K562 (cell line): ENCODE results near the gene AP1M1. TPM values are rescaled to one million over a fixed set of nuclear protein-coding genes. Genes with fewer than 3 reads are reported as not detected.
A peak's percentile ranks its signal among the peaks of the same experiment; 100 is the strongest.

Experiments
- ADNP ChIP-seq: fragments of 200-800 bp; sonication (Bioruptor generic); IDR thresholded peaks from 2 replicates; pipeline ENCODE4 v1.6.1; 2016; ENCODE audit warnings: missing genetic modification characterization, missing compliant biosample characterization
- BCOR ChIP-seq: fragments of 450-650 bp; IDR thresholded peaks from 2 replicates; pipeline ENCODE4 v1.6.1; 2016
- BRD9 ChIP-seq: fragments of 450-650 bp; IDR thresholded peaks from 2 replicates; pipeline ENCODE4 v1.6.1; 2018; ENCODE audit warnings: low read depth; ENCODE audit not compliant: partially characterized antibody
- CBX3 ChIP-seq, 2 experiments: IDR thresholded peaks; 1 replicate in 1 of 2; 2 replicates in 1 of 2; pipeline ENCODE4 v1.6.1; 2012; ENCODE audit warnings: inconsistent platforms in 2 of 2, low read length in 2 of 2, borderline replicate concordance in 1 of 2, control low read depth in 1 of 2
- CHAMP1 ChIP-seq: fragments of 450-650 bp; IDR thresholded peaks from 2 replicates; pipeline ENCODE4 v1.6.1; 2016; ENCODE audit warnings: mild to moderate bottlenecking
- CTCFL ChIP-seq: IDR thresholded peaks from 2 replicates; pipeline ENCODE4 v1.6.1; 2011; ENCODE audit warnings: borderline replicate concordance, low read depth, mild to moderate bottlenecking, moderate library complexity, low read length; ENCODE audit not compliant: insufficient read depth, poor library complexity, severe bottlenecking
- HDAC1 ChIP-seq, 2 experiments: fragments of 450-650 bp; IDR thresholded peaks; 2 replicates each; pipeline ENCODE4 v1.6.1; 2016 to 2017; ENCODE audit warnings: inconsistent platforms in 1 of 2, mild to moderate bottlenecking in 1 of 2, moderate library complexity in 1 of 2
- HDAC2 ChIP-seq: fragments of 450-650 bp; IDR thresholded peaks from 2 replicates; pipeline ENCODE4 v1.6.1; 2016; ENCODE audit warnings: mild to moderate bottlenecking
- KDM1A ChIP-seq, 2 experiments: fragments of 450-650 bp; IDR thresholded peaks; 2 replicates each; pipeline ENCODE4 v1.6.1; 2016; ENCODE audit warnings: mild to moderate bottlenecking in 2 of 2
- NFRKB ChIP-seq: fragments of 450-650 bp; IDR thresholded peaks from 2 replicates; pipeline ENCODE4 v1.6.1; 2016; ENCODE audit warnings: low read depth
- NKRF ChIP-seq: fragments of 450-650 bp; IDR thresholded peaks from 2 replicates; pipeline ENCODE4 v1.6.1; 2016; ENCODE audit warnings: borderline replicate concordance
- PHF20 ChIP-seq: fragments of 450-650 bp; IDR thresholded peaks from 2 replicates; pipeline ENCODE4 v1.6.1; 2018; ENCODE audit not compliant: partially characterized antibody
- RCOR1 ChIP-seq, 2 experiments: IDR thresholded peaks; 2 replicates each; pipeline ENCODE4 v1.6.1; 2012; ENCODE audit warnings: low read depth in 2 of 2, low read length in 2 of 2, borderline replicate concordance in 1 of 2, improper control_type of control experiment in 1 of 2
- SFPQ ChIP-seq: fragments of 200-400 bp; formaldehyde crosslinking; IDR thresholded peaks from 2 replicates; pipeline ENCODE4 v1.6.1; 2017; ENCODE audit warnings: mild to moderate bottlenecking, low read depth, low read length, moderate library complexity
- SMARCA5 ChIP-seq: fragments of 450-650 bp; IDR thresholded peaks from 2 replicates; pipeline ENCODE4 v1.6.1; 2016
- SNAPC5 ChIP-seq: fragments of 250-450 bp; sonication (Bioruptor Pico); IDR thresholded peaks from 2 replicates; pipeline ENCODE4 v1.8.0; 2021; ENCODE audit warnings: moderate library complexity, mild to moderate bottlenecking, inconsistent platforms
- STAT5B ChIP-seq: fragments of 250-450 bp; sonication (Bioruptor Pico); IDR thresholded peaks from 2 replicates; pipeline ENCODE4 v1.8.0; 2021; ENCODE audit warnings: mild to moderate bottlenecking, inconsistent platforms
- ZC3H8 ChIP-seq: fragments of 450-650 bp; IDR thresholded peaks from 2 replicates; pipeline ENCODE4 v1.6.1; 2017
- ZFP36 ChIP-seq: fragments of 150-350 bp; IDR thresholded peaks from 2 replicates; pipeline ENCODE4 v1.6.1; 2018; ENCODE audit warnings: low read length, low read depth; ENCODE audit not compliant: partially characterized antibody
- ZNF436 ChIP-seq: fragments of 250-450, 450-650 bp; sonication (Bioruptor Pico); formaldehyde crosslinking; IDR thresholded peaks from 2 replicates; pipeline ENCODE4 v1.7.0; 2020; ENCODE audit warnings: mild to moderate bottlenecking
- polyA plus RNA-seq, 8 experiments: library from polyadenylated mRNA; depleted of rRNA in 4 of 8; stranded (reverse) in 5 of 8; unstranded in 3 of 8; fragments of >200 nt; fragmentation: Nextera tagmentation in 2 of 8; fragmentation: Illumina TruSeq in 1 of 8; extraction: Ambion mirVana in 2 of 8; extraction: Trizol in 1 of 8; gene quantifications; 2 replicates each; pipeline versions ENCODE4 v1.2.1 to v1.2.3, GENCODE V29; 2011 to 2014; ENCODE audit warnings: inconsistent platforms in 1 of 8, missing spikeins in 1 of 8
- total RNA-seq, 7 experiments: library from RNA; depleted of rRNA in 6 of 7; stranded (reverse); fragments of >200 nt in 6 of 7; fragmentation: Illumina TruSeq in 2 of 7; extraction: Trizol in 2 of 7; gene quantifications; 2 replicates each; pipeline versions ENCODE4 v1.2.1 to v1.2.3, GENCODE V29; 2011 to 2021; ENCODE audit warnings: low replicate concordance in 1 of 7

AP1M1 gene
- total and polyA plus RNA-seq, 9 of the 15 experiments (the other 6 are each of a cell fraction or from before 2014, with no cell fraction given): 0.87 to 56.2 (median 29.1) TPM

GRCh38 chr19:16259385-16260159, 61.9 kb downstream of the AP1M1 start (continued):
- TF ChIP-seq SNAPC5 (CRISPR knock-in tag) (no peak), ADNP (tag) (peak; percentile 25), PHF20 (peak; percentile 47), NFRKB (0 out of 2 replicates have a peak, but pooled peaks have one; percentile 4), ZC3H8 (no peak), NKRF (peak; percentile 34; the same call in 1 of the 2 replicates), HDAC1 (IDR thresholded peaks at IDR 0.05) (peak; percentile 29 to 65; a peak in 3 of 4 replicates), RCOR1 (IDR thresholded peaks at IDR 0.05; ENCODE audit: borderline replicate concordance in 1 of 2, low read depth in 2 of 2, low read length in 2 of 2) (peak in 1 of 2 experiments; percentile 44; a peak in 1 of 4 replicates), SFPQ (no peak), KDM1A (IDR thresholded peaks at IDR 0.05) (peak; percentile 85 to 89), STAT5B (CRISPR knock-in tag) (no peak), BCOR (peak; percentile 97), SMARCA5 (peak; percentile 97), ZNF436 (CRISPR knock-in tag) (no peak), ZFP36 (peak; percentile 91), CBX3 (IDR thresholded peaks at IDR 0.05; ENCODE audit: borderline replicate concordance in 1 of 2, low read length in 2 of 2) (peak in 1 of 2 experiments; percentile 40; a peak in 1 of 3 replicates), BRD9 (peak; percentile 73), CTCFL (no peak), CHAMP1 (no peak), HDAC2 (peak; percentile 71; the same call in 1 of the 2 replicates)
